Left renal cortex interstitium (tissue), 4 donors: ENCODE results near the gene KDSR. TPM values are rescaled to one million over a fixed set of nuclear protein-coding genes. Genes with fewer than 3 reads are reported as not detected.

ENCODE experiments used
- DNase-seq, 4 donors: peaks; one replicate each; pipeline ENCODE4 v3.0.0-alpha.2; 2013; ENCODE audit warnings: low read depth in 4 of 4, low spot score in 2 of 4, missing footprints in 1 of 4
- polyA plus RNA-seq, 4 donors: library from polyadenylated mRNA; unstranded; fragments of 120-200 nt; gene quantifications; one replicate each; pipeline ENCODE4 v1.2.1, GENCODE V29; 2013; ENCODE audit not compliant: insufficient read length in 4 of 4

Gene KDSR
- polyA plus RNA-seq, 4 donors: 38.3 to 46.5 (median 41.8) TPM

DNA sequence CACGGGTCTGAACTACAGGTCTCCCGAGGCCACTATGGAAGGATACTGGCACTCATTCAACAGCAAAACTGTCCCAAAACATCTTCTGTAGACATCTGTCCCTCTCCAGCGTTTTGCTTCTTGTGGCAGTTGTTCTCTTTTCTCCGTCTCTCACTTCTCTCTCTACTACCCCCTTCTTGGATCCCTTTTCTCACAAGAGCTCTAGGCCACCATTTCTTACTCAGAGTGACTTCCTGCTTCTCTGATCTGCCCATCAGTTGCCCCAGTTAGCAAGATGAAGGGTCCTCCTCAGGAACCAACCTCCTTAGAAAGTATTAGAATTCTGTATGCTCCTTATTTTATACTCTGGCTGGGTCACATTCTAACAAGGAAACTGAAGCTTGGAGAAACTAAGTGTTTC, 80.1 kb downstream of the KDSR start:
- DNase-seq: no peak

DNA sequence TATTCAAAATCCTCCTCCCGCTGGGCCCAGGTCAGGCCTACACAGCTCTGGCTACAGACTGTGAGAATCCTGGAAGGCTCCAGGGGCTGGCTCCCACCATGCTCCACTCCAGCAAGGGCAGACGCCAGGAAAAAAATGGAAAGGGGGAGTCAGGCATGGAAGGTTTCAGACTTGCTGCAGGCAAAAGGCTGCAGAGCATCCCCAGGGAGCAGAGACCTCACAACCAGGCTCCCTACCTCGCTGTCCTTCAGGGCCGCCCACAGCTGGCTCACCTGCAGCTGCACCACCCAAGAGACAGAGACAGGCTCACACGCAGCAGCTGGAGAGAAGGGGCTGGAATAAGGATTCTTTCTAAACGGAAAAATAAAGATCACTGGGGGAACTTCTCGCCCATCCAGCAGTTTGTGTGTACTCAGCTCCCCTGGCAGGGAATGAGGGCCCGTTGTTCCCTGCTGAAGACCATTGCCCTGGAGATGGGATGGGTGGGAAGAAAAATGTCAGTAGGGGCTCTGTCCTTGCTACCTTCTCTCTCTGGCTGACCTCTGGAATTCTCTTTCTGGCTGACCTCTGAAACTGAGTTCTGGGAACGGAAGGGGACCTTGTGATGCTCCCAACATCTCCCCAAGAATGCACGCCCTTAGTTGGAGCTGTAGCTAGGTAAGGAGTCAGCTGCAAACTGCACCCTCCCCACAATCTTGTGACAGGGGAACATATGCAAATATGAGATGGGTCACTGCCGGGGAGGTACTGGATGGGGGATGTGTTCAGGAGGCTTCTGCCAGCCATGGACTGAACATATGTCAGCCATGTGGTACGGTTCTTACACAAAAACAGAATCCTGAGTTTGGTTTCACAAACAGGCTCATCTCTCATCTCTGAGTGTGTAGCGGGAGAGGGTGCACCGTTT, 81.9 kb downstream of the KDSR start:
- DNase-seq: no peak

DNA sequence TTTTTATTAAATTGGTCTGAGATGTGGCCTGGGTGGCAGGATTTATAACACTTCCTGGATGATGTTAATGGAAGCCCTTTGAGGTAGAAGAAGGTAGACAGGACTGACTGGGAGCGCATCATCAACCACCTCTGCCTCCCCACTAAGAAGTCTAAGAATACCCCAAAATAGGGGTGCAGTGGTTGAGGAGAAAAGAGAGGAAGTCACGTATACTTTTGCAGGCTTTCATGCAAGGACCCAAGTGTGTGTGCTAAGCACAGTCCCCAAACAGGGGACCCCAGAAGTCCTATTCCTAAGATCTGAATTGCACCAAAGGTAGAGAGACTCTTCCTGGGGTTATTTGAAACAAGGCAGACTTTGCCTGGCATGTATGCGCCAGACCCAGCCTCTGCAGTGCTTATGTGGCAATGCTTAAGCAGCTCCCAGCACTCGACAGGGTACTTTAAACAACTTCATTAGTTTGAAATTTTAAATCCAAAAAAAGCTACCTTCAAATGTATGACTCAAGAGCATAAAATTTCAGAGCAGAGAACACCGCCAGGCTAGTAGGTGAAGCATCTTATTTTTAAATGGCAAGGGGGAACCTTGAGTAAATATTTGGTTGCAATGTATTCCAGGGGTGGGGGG, 82.7 kb downstream of the KDSR start:
- DNase-seq: no peak

DNA sequence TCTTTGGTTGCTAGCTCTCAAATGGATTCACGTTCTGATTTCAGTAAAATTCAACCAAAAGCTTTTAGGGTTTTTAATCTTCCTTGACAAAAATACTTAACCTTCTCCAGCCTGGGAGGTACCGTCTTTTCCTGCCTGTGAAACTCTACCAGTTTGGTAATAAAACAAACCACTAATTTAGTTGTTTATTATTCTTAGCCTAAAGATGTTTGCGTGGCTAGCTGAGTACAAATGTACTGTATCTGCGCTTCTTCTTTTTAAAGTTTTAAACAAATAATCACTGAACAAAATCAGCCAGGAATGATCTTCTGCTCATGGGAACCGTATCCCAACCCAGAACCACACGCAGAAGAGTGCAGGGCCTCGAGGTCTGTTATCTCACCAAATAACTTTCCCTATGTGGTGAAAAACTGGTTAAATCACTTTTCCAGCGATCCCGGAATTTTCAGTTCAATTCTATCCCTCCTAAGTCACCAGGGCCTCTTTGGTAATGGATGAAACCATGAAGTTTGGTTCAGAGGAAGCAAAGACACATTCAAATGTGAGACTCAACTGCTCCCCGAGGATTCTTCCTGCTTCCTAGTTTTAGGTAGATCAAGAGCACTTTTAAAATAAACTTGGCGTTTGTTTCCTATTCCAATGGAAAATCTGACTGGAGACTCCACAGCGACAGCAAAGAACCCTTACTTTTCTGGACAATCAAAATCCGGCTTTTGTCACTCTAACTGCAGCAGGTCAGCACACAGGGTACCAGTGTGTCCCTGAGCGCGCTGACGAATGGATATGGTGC, 83.5 kb downstream of the KDSR start:
- DNase-seq: no peak

DNA sequence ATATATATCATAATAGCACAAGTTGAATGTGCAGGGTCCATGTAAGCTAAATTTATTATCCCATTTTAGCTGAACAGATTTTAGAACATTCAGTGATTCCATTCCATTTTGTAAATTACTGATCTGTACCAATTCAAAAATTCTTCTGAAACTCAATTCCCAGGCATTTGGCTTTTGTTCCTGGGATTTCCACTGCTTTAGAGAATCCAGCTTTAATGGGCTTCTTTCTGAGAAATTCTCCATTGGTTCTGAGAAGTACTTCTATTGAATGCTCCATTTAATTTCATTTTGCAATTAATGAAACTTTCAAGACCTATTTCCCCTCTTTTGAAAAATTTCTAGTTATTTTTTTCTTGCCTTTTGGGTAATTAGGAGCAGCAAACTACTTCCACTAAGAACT, 84.2 kb downstream of the KDSR start:
- DNase-seq: no peak

Other genes with a start within 250 kb of the KDSR start
- gene BCL2, start 47.4 kb downstream of the KDSR start, polyA plus RNA-seq: 10 to 100 TPM; 22.1 to 27.1 (median 23.5) TPM
- 10 to 100 TPM; 55.0 to 66.2 (median 59.4) TPM for gene VPS4B, start 55.3 kb upstream of the KDSR start, polyA plus RNA-seq
- not detected for gene SERPINB5, start 109.8 kb upstream of the KDSR start, polyA plus RNA-seq
- gene SERPINB12, start 175.2 kb upstream of the KDSR start, polyA plus RNA-seq: not detected
- not detected for gene SERPINB13, start 220.1 kb upstream of the KDSR start, polyA plus RNA-seq